MCF 10A (cell line): ENCODE data around the gene OXSR1. TPM values are rescaled to one million over a fixed set of nuclear protein-coding genes. Genes with fewer than 3 reads are reported as not detected.
A peak's percentile ranks its signal among the peaks of the same experiment; 100 is the strongest.
"Not testable (repeated sequence)": the region's sequence is repeated elsewhere in the genome, so short reads cannot be mapped to it uniquely, and the experiment has no call there.

Experiments used
- BruUV-seq: library from RNA; stranded (reverse); fragments of 400-500 nt; replicated peaks from 2 replicates; lab custom pipeline; 2021; lab: Mats Ljungman, UMichigan
- CTCF ChIA-PET: fragments of 300-600 bp; sonication (Branson Sonifier 250); formaldehyde crosslinking; extraction: SDS; loops from one replicate; lab custom pipeline; 2021; ENCODE audit warnings: antibody characterized with exemption, inconsistent platforms; lab: Yijun Ruan, JAX
- POLR2A ChIA-PET: fragments of 300-600, 350-650 bp; sonication (Branson Sonifier 250); formaldehyde crosslinking; extraction: SDS; loops from one replicate; lab custom pipeline; 2020; ENCODE audit warnings: antibody characterized with exemption, inconsistent platforms; lab: Yijun Ruan, JAX
- DNase-seq: peaks from one replicate; pipeline ENCODE4 v3.0.0-alpha.2; 2018; ENCODE audit not compliant: unreplicated experiment
- H3K27ac Mint-ChIP-seq: one replicate; pipeline ENCODE4 v1.8.0; 2022; ENCODE audit warnings: mild to moderate bottlenecking, low read depth, mixed read lengths; ENCODE audit not compliant: unreplicated experiment
- H3K27me3 Mint-ChIP-seq: one replicate; pipeline ENCODE4 v1.8.0; 2022; ENCODE audit warnings: mixed read lengths; ENCODE audit not compliant: insufficient read depth, unreplicated experiment
- H3K36me3 Mint-ChIP-seq: one replicate; pipeline ENCODE4 v1.8.0; 2022; ENCODE audit warnings: mild to moderate bottlenecking, moderate library complexity, mixed read lengths; ENCODE audit not compliant: insufficient read depth, unreplicated experiment
- H3K4me1 Mint-ChIP-seq: one replicate; pipeline ENCODE4 v1.8.0; 2022; ENCODE audit warnings: mixed read lengths; ENCODE audit not compliant: insufficient read depth, unreplicated experiment
- H3K4me3 Mint-ChIP-seq: one replicate; pipeline ENCODE4 v1.8.0; 2022; ENCODE audit warnings: mild to moderate bottlenecking, moderate library complexity, mixed read lengths; ENCODE audit not compliant: unreplicated experiment
- H3K9me3 Mint-ChIP-seq: one replicate; pipeline ENCODE4 v1.8.0; 2022; ENCODE audit warnings: mixed read lengths; ENCODE audit not compliant: unreplicated experiment
- CTCF ChIP-seq: fragments of 200-600 bp; IDR thresholded peaks from one replicate; pipeline ENCODE4 v1.8.0; 2022; ENCODE audit warnings: antibody characterized with exemption, mild to moderate bottlenecking; ENCODE audit not compliant: unreplicated experiment
- intact Hi-C: fragments of 100-400 bp; cut with micrococcal nuclease; formaldehyde crosslinking; loops from 2 replicates; pipeline ENCODE4 v1.14.1; 2022
- total RNA-seq: library from RNA; stranded (reverse); gene quantifications from 2 replicates; pipeline ENCODE4 v1.2.3, GENCODE V29; 2022

OXSR1 gene
- total RNA-seq, 1 experiment from 2014 or later, result 75.5 TPM

- no peak for DNase-seq
- intact Hi-C loops, result no loop called here
- H3K27me3 Mint-ChIP-seq, result no peaks in the 10 kb centered on the region
- peaks cover 21% of the 10 kb centered on the region for H3K36me3 Mint-ChIP-seq
- no peak overlapping the region for H3K27ac Mint-ChIP-seq
- H3K4me1 Mint-ChIP-seq, result peaks cover 23% of the 10 kb centered on the region
- no peak for TF ChIP-seq CTCF
- no TSS peak for BruUV-seq
- POLR2A ChIA-PET, result interaction anchor here (0.7 to 1.8 kb wide), 4 partner anchors 10 to 65 kb away, joined by 3 to 10 read pairs (median 4); partner anchors contain the start of gene ACAA1
- no peaks in the 10 kb centered on the region for H3K9me3 Mint-ChIP-seq
- CTCF ChIA-PET, result interaction anchor here (0.7 to 1.4 kb wide), 3 partner anchors 11 to 50 kb away, joined by 3 to 4 read pairs (median 3); no protein-coding TSS in a partner anchor
- no peak overlapping the region for H3K4me3 Mint-ChIP-seq
These were observed 11.8 kb downstream of the OXSR1 start for GRCh38 chr3:38177181-38177580.

GRCh38 chr3:38186781-38187180 is 21.4 kb downstream of the OXSR1 start:
- H3K4me3 Mint-ChIP-seq, result no peak overlapping the region
- BruUV-seq, result no TSS peak
- CTCF ChIA-PET, result no interaction called here
- POLR2A ChIA-PET, result interaction anchor here (0.7 to 4.0 kb wide), 4 partner anchors 8 to 21 kb away, joined by 3 to 27 read pairs (median 4); partner anchors contain the start of gene OXSR1
- H3K36me3 Mint-ChIP-seq, result peaks cover 28% of the 10 kb centered on the region
- H3K4me1 Mint-ChIP-seq, result no peaks in the 10 kb centered on the region
- H3K9me3 Mint-ChIP-seq, result no peaks in the 10 kb centered on the region
- intact Hi-C loops, result no loop called here
- no peaks in the 10 kb centered on the region for H3K27me3 Mint-ChIP-seq
- no peak overlapping the region for H3K27ac Mint-ChIP-seq
- no peak for TF ChIP-seq CTCF
- DNase-seq, result no peak

- POLR2A ChIA-PET, result interaction anchor here (2.0 to 2.4 kb wide), 2 partner anchors 24 to 53 kb away, joined by 6 to 9 read pairs; partner anchors contain the start of gene ACAA1
- no peak for TF ChIP-seq CTCF
- no TSS peak for BruUV-seq
- CTCF ChIA-PET, result interaction anchor here (0.9 kb wide), 1 partner anchor 60 kb away, joined by 4 read pairs; no protein-coding TSS in a partner anchor
- H3K27ac Mint-ChIP-seq, result no peak overlapping the region
- intact Hi-C loops, result no loop called here
- H3K4me1 Mint-ChIP-seq, result no peaks in the 10 kb centered on the region
- H3K4me3 Mint-ChIP-seq, result no peak overlapping the region
- H3K36me3 Mint-ChIP-seq, result peaks cover 23% of the 10 kb centered on the region
- peak; percentile 10 for DNase-seq
- H3K9me3 Mint-ChIP-seq, result no peaks in the 10 kb centered on the region
- no peaks in the 10 kb centered on the region for H3K27me3 Mint-ChIP-seq
These were observed 25.1 kb downstream of the OXSR1 start for GRCh38 chr3:38190481-38190881.

GRCh38 chr3:38202931-38203330 is 37.6 kb downstream of the OXSR1 start:
- H3K27ac Mint-ChIP-seq, H3K27me3 Mint-ChIP-seq, DNase-seq, POLR2A ChIA-PET, H3K4me3 Mint-ChIP-seq, intact Hi-C loops, CTCF ChIA-PET, H3K9me3 Mint-ChIP-seq, H3K4me1 Mint-ChIP-seq, BruUV-seq: not testable (repeated sequence)
- H3K36me3 Mint-ChIP-seq, result peaks cover 58% of the 10 kb centered on the region
